ENCODE measurements around the gene NUDC. TPM values are rescaled to one million over a fixed set of nuclear protein-coding genes. Genes with fewer than 3 reads are reported as not detected.

The NUDC gene
- total and polyA plus RNA-seq, 2 of the 13 experiments (the other 11 are each of a cell fraction or from before 2014, with no cell fraction given): 34.7 to 104 TPM

- TF ChIP-seq, protein P1, sequence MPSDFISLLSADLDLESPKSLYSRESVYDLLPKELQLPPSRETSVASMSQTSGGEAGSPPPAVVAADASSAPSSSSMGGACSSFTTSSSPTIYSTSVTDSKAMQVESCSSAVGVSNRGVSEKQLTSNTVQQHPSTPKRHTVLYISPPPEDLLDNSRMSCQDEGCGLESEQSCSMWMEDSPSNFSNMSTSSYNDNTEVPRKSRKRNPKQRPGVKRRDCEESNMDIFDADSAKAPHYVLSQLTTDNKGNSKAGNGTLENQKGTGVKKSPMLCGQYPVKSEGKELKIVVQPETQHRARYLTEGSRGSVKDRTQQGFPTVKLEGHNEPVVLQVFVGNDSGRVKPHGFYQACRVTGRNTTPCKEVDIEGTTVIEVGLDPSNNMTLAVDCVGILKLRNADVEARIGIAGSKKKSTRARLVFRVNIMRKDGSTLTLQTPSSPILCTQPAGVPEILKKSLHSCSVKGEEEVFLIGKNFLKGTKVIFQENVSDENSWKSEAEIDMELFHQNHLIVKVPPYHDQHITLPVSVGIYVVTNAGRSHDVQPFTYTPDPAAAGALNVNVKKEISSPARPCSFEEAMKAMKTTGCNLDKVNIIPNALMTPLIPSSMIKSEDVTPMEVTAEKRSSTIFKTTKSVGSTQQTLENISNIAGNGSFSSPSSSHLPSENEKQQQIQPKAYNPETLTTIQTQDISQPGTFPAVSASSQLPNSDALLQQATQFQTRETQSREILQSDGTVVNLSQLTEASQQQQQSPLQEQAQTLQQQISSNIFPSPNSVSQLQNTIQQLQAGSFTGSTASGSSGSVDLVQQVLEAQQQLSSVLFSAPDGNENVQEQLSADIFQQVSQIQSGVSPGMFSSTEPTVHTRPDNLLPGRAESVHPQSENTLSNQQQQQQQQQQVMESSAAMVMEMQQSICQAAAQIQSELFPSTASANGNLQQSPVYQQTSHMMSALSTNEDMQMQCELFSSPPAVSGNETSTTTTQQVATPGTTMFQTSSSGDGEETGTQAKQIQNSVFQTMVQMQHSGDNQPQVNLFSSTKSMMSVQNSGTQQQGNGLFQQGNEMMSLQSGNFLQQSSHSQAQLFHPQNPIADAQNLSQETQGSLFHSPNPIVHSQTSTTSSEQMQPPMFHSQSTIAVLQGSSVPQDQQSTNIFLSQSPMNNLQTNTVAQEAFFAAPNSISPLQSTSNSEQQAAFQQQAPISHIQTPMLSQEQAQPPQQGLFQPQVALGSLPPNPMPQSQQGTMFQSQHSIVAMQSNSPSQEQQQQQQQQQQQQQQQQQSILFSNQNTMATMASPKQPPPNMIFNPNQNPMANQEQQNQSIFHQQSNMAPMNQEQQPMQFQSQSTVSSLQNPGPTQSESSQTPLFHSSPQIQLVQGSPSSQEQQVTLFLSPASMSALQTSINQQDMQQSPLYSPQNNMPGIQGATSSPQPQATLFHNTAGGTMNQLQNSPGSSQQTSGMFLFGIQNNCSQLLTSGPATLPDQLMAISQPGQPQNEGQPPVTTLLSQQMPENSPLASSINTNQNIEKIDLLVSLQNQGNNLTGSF (CRISPR knock-in tag; IDR thresholded peaks at IDR 0.05): no peak
- TF ChIP-seq, protein P2, sequence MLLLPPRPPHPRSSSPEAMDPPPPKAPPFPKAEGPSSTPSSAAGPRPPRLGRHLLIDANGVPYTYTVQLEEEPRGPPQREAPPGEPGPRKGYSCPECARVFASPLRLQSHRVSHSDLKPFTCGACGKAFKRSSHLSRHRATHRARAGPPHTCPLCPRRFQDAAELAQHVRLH (CRISPR knock-in tag; IDR thresholded peaks at IDR 0.05; ENCODE audit: borderline replicate concordance, low read depth): peak; percentile 32; the same call in 1 of the 2 replicates
- TF ChIP-seq CBX1 (IDR thresholded peaks at IDR 0.05; ENCODE audit: low read depth) (no peak), RBAK (CRISPR knock-in tag; IDR thresholded peaks at IDR 0.05) (no peak), ARID2 (CRISPR knock-in tag; IDR thresholded peaks at IDR 0.05; ENCODE audit: borderline replicate concordance) (no peak), HOXA3 (CRISPR knock-in tag; IDR thresholded peaks at IDR 0.05) (peak; percentile 73), RAD51 (IDR thresholded peaks at IDR 0.05; ENCODE audit: borderline replicate concordance) (no peak), CEBPG (CRISPR knock-in tag; IDR thresholded peaks at IDR 0.05) (0 out of 2 replicates have a peak, but pooled peaks have one; percentile 21), ZNF205 (CRISPR knock-in tag; IDR thresholded peaks at IDR 0.05) (peak; percentile 38; the same call in 1 of the 2 replicates), FOXC1 (CRISPR knock-in tag; IDR thresholded peaks at IDR 0.05; ENCODE audit: borderline replicate concordance) (no peak), RARA (CRISPR knock-in tag; IDR thresholded peaks at IDR 0.05) (peak; percentile 72), KDM5A (IDR thresholded peaks at IDR 0.05; ENCODE audit: borderline replicate concordance, low read length) (no peak), MTA1 (CRISPR knock-in tag; IDR thresholded peaks at IDR 0.05; ENCODE audit: borderline replicate concordance) (peak; percentile 75; the same call in 1 of the 2 replicates), ZNF260 (CRISPR knock-in tag; IDR thresholded peaks at IDR 0.05; ENCODE audit: borderline replicate concordance, low read depth) (no peak)
- TF ChIP-seq, protein P3, sequence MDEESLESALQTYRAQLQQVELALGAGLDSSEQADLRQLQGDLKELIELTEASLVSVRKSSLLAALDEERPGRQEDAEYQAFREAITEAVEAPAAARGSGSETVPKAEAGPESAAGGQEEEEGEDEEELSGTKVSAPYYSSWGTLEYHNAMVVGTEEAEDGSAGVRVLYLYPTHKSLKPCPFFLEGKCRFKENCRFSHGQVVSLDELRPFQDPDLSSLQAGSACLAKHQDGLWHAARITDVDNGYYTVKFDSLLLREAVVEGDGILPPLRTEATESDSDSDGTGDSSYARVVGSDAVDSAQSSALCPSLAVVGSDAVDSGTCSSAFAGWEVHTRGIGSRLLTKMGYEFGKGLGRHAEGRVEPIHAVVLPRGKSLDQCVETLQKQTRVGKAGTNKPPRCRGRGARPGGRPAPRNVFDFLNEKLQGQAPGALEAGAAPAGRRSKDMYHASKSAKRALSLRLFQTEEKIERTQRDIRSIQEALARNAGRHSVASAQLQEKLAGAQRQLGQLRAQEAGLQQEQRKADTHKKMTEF (CRISPR knock-in tag; IDR thresholded peaks at IDR 0.05): peak; percentile 42; the same call in 1 of the 2 replicates
- TF ChIP-seq, protein P4, sequence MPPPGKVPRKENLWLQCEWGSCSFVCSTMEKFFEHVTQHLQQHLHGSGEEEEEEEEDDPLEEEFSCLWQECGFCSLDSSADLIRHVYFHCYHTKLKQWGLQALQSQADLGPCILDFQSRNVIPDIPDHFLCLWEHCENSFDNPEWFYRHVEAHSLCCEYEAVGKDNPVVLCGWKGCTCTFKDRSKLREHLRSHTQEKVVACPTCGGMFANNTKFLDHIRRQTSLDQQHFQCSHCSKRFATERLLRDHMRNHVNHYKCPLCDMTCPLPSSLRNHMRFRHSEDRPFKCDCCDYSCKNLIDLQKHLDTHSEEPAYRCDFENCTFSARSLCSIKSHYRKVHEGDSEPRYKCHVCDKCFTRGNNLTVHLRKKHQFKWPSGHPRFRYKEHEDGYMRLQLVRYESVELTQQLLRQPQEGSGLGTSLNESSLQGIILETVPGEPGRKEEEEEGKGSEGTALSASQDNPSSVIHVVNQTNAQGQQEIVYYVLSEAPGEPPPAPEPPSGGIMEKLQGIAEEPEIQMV (CRISPR knock-in tag; IDR thresholded peaks at IDR 0.05; ENCODE audit: low read depth): no peak
- TF ChIP-seq, protein P5, sequence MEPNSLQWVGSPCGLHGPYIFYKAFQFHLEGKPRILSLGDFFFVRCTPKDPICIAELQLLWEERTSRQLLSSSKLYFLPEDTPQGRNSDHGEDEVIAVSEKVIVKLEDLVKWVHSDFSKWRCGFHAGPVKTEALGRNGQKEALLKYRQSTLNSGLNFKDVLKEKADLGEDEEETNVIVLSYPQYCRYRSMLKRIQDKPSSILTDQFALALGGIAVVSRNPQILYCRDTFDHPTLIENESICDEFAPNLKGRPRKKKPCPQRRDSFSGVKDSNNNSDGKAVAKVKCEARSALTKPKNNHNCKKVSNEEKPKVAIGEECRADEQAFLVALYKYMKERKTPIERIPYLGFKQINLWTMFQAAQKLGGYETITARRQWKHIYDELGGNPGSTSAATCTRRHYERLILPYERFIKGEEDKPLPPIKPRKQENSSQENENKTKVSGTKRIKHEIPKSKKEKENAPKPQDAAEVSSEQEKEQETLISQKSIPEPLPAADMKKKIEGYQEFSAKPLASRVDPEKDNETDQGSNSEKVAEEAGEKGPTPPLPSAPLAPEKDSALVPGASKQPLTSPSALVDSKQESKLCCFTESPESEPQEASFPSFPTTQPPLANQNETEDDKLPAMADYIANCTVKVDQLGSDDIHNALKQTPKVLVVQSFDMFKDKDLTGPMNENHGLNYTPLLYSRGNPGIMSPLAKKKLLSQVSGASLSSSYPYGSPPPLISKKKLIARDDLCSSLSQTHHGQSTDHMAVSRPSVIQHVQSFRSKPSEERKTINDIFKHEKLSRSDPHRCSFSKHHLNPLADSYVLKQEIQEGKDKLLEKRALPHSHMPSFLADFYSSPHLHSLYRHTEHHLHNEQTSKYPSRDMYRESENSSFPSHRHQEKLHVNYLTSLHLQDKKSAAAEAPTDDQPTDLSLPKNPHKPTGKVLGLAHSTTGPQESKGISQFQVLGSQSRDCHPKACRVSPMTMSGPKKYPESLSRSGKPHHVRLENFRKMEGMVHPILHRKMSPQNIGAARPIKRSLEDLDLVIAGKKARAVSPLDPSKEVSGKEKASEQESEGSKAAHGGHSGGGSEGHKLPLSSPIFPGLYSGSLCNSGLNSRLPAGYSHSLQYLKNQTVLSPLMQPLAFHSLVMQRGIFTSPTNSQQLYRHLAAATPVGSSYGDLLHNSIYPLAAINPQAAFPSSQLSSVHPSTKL (CRISPR knock-in tag; IDR thresholded peaks at IDR 0.05): peak; percentile 72
Measured at GRCh38 chr1:26915204-26915842, 6.2 kb upstream of the NUDC start (continued).

Measured in HepG2 (cell line).